HUDEP-2 (cell line): Measurements from ENCODE around the gene AP2A1.
"Not testable (repeated sequence)": the region's sequence is repeated elsewhere in the genome, so short reads cannot be mapped to it uniquely, and the experiment has no call there.

Source experiments
- DNase-seq, 76 experiments: peaks; one replicate each; lab custom pipeline; 2025; ENCODE audit not compliant: unreplicated experiment in 76 of 76; lab: John Stamatoyannopoulos, UW

AP2A1 gene

GRCh38 chr19:49766930-49767299, at the start of gene AP2A1:
Gene AP2A1 (plus strand): TSS chr19:49767001. CDS start chr19:49767134, 133 bp downstream.
- peak in 1 of 76 experiments; percentile 63 for DNase-seq

GRCh38 chr19:49718511-49718910, 48.3 kb upstream of the AP2A1 start:
- DNase-seq: peak in 1 of 76 experiments; percentile 6

GRCh38 chr19:49718991-49719390, 47.8 kb upstream of the AP2A1 start:
- no peak for DNase-seq

- not testable (repeated sequence) for DNase-seq
Observed at GRCh38 chr19:49719420-49719819, 47.4 kb upstream of the AP2A1 start.

- no peak for DNase-seq
Observed at GRCh38 chr19:49727217-49728030, 39.4 kb upstream of the AP2A1 start.

- no peak for DNase-seq
Observed at GRCh38 chr19:49730166-49730565, 36.6 kb upstream of the AP2A1 start.

GRCh38 chr19:49738268-49738667, 28.5 kb upstream of the AP2A1 start:
- no peak for DNase-seq

- DNase-seq: no peak
Observed at GRCh38 chr19:49739098-49739497, 27.7 kb upstream of the AP2A1 start.

GRCh38 chr19:49739933-49740332, 26.9 kb upstream of the AP2A1 start:
- no peak for DNase-seq

- no peak for DNase-seq
Observed at GRCh38 chr19:49741210-49741844, 25.5 kb upstream of the AP2A1 start.

GRCh38 chr19:49744946-49745381, 21.8 kb upstream of the AP2A1 start:
- no peak for DNase-seq

- peak in 64 of 76 experiments; percentile 22 to 90 (median 66) for DNase-seq
Observed at GRCh38 chr19:49746206-49746958, 20.4 kb upstream of the AP2A1 start.

- peak in 3 of 76 experiments; percentile 13 to 28 (median 19) for DNase-seq
Observed at GRCh38 chr19:49749055-49749716, 17.6 kb upstream of the AP2A1 start.

GRCh38 chr19:49749771-49750170, 17.0 kb upstream of the AP2A1 start:
- no peak for DNase-seq

GRCh38 chr19:49752701-49753100, 14.1 kb upstream of the AP2A1 start:
- DNase-seq: no peak

GRCh38 chr19:49755956-49756355, 10.8 kb upstream of the AP2A1 start:
- no peak for DNase-seq

GRCh38 chr19:49758292-49758691, 8.5 kb upstream of the AP2A1 start:
- peak in 21 of 76 experiments; percentile 3 to 64 (median 36) for DNase-seq

- DNase-seq: no peak
Observed at GRCh38 chr19:49761249-49761624, 5.6 kb upstream of the AP2A1 start.

GRCh38 chr19:49761625-49762311, 5.0 kb upstream of the AP2A1 start:
- no peak for DNase-seq

GRCh38 chr19:49763230-49763629, 3.6 kb upstream of the AP2A1 start, which contains the start of gene TSKS:
Gene TSKS (minus strand): TSS chr19:49763306. CDS start chr19:49763247, 59 bp downstream.
- no peak for DNase-seq
